ENCODE data around the gene PRKCD.

DNA sequence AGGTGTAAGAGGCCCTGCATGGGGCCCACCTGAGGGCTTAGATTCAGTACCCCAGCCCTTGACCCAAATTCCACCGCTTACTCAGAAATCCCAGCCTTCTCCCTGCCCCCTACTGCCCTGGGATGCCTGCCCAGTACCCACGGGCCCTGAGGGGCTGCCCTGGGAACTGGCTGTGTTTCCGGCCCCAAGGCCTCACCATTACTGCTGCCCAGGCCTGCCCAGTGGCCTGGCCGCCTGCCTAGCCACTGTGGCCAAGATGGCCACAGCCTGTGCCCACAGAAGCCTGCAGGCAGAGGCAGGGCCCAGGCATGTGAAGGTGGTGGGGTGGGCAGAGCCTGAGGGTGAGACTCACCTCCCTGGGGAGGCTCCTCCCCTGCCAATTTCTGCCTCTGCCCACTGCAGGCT, 6.1 kb upstream of the PRKCD start:
- TF ChIP-seq CTCF (IDR thresholded peaks at IDR 0.05): no peak
- TF ChIP-seq POLR2AphosphoS5 (IDR thresholded peaks at IDR 0.05): no peak
- no peak for TF ChIP-seq EP300 (IDR thresholded peaks at IDR 0.05)

Measured in sigmoid colon (tissue), 4 donors.